Measurements from ENCODE around the gene MMP25. TPM values are rescaled to one million over a fixed set of nuclear protein-coding genes. Genes with fewer than 3 reads are reported as not detected.
"Not testable (repeated sequence)": the region's sequence is repeated elsewhere in the genome, so short reads cannot be mapped to it uniquely, and the experiment has no call there.

The MMP25 gene
- total RNA-seq, 1 donor from 2014 or later: 0.17 TPM

GRCh38 chr16:3065069-3065741 lies 18.8 kb downstream of the MMP25 start, which contains the start of gene IL32:
TSS of gene IL32 (plus strand) at chr16:3065640. CDS start at chr16:3065812, 172 bp downstream.
- peak; percentile 57 for DNase-seq (ENCODE audit: low read depth)
- H3K27me3 ChIP-seq (ENCODE audit: control insufficient read depth, insufficient read depth, low read length): no peaks in the 10 kb centered on the region
- TF ChIP-seq CTCF (IDR thresholded peaks at IDR 0.05; ENCODE audit: insufficient read depth, low read length, poor library complexity, severe bottlenecking): no peak
- peak within 1 kb of the TSS; percentile 9 for H3K4me3 ChIP-seq (ENCODE audit: low read depth, low read length)
- H3K36me3 ChIP-seq (ENCODE audit: control insufficient read depth, insufficient read depth, low read length): no peaks in the 10 kb centered on the region

- no peak for DNase-seq (ENCODE audit: low read depth)
- TF ChIP-seq CTCF (IDR thresholded peaks at IDR 0.05; ENCODE audit: insufficient read depth, low read length, poor library complexity, severe bottlenecking): no peak
- no peaks in the 10 kb centered on the region for H3K36me3 ChIP-seq (ENCODE audit: control insufficient read depth, insufficient read depth, low read length)
- H3K27me3 ChIP-seq (ENCODE audit: control insufficient read depth, insufficient read depth, low read length): no peaks in the 10 kb centered on the region
- H3K4me3 ChIP-seq (ENCODE audit: low read depth, low read length): peak overlapping the region; percentile 9
Observed at GRCh38 chr16:3065742-3066439, 19.5 kb downstream of the MMP25 start.

GRCh38 chr16:3066440-3066748 lies 20.0 kb downstream of the MMP25 start:
- no peak for TF ChIP-seq CTCF (IDR thresholded peaks at IDR 0.05; ENCODE audit: insufficient read depth, low read length, poor library complexity, severe bottlenecking)
- Histone ChIP-seq H3K36me3 (ENCODE audit: control insufficient read depth, insufficient read depth, low read length) (no peaks in the 10 kb centered on the region), H3K4me3 (ENCODE audit: low read depth, low read length) (peak overlapping the region; percentile 9), H3K27me3 (ENCODE audit: control insufficient read depth, insufficient read depth, low read length) (no peaks in the 10 kb centered on the region)
- no peak for DNase-seq (ENCODE audit: low read depth)

- TF ChIP-seq CTCF (IDR thresholded peaks at IDR 0.05; ENCODE audit: insufficient read depth, low read length, poor library complexity, severe bottlenecking): no peak
- no peak overlapping the region for H3K4me3 ChIP-seq (ENCODE audit: low read depth, low read length)
- H3K36me3 ChIP-seq (ENCODE audit: control insufficient read depth, insufficient read depth, low read length): no peaks in the 10 kb centered on the region
- no peaks in the 10 kb centered on the region for H3K27me3 ChIP-seq (ENCODE audit: control insufficient read depth, insufficient read depth, low read length)
- no peak for DNase-seq (ENCODE audit: low read depth)
Observed at GRCh38 chr16:3068487-3068886, 22.1 kb downstream of the MMP25 start.

GRCh38 chr16:3069146-3069545 lies 22.8 kb downstream of the MMP25 start:
- not testable (repeated sequence) for H3K4me3 ChIP-seq (ENCODE audit: low read depth, low read length); H3K27me3 ChIP-seq (ENCODE audit: control insufficient read depth, insufficient read depth, low read length); DNase-seq (ENCODE audit: low read depth); H3K36me3 ChIP-seq (ENCODE audit: control insufficient read depth, insufficient read depth, low read length)

GRCh38 chr16:3070608-3071111 lies 24.3 kb downstream of the MMP25 start:
- no peaks in the 10 kb centered on the region for H3K36me3 ChIP-seq (ENCODE audit: control insufficient read depth, insufficient read depth, low read length)
- no peak for TF ChIP-seq CTCF (IDR thresholded peaks at IDR 0.05; ENCODE audit: insufficient read depth, low read length, poor library complexity, severe bottlenecking)
- no peak for DNase-seq (ENCODE audit: low read depth)
- peaks cover 7% of the 10 kb centered on the region for H3K27me3 ChIP-seq (ENCODE audit: control insufficient read depth, insufficient read depth, low read length)
- no peak overlapping the region for H3K4me3 ChIP-seq (ENCODE audit: low read depth, low read length)

Data from kidney epithelial cell (primary cell).